Activated T-cell treated with anti-CD3 and anti-CD28 coated beads, Interleukin-2, amount 50 U/mL, for 72 hours (primary cell): Measurements from ENCODE around the gene ARPC4. TPM values are rescaled to one million over a fixed set of nuclear protein-coding genes. Genes with fewer than 3 reads are reported as not detected.

Experiments
- ATAC-seq, 2 donors: fragments of 150-1000 bp; cut with Tn5 transposase; replicated peaks in 1 of 2; 2 replicates each; pipeline ENCODE4 v1.10.0; 2021; ENCODE audit warnings: moderate library complexity in 2 of 2, mild to moderate bottlenecking in 1 of 2
- DNase-seq, 2 donors: peaks; one replicate each; pipeline ENCODE4 v3.0.0; 2021 to 2022; ENCODE audit warnings: mixed read lengths in 1 of 2
- H3K27ac Mint-ChIP-seq: one replicate; pipeline ENCODE4 v1.8.0; 2022; ENCODE audit warnings: mild to moderate bottlenecking, moderate library complexity, mixed read lengths
- H3K27me3 Mint-ChIP-seq: one replicate; pipeline ENCODE4 v1.8.0; 2022; ENCODE audit warnings: low read depth, mixed read lengths
- H3K36me3 Mint-ChIP-seq, 2 donors: one replicate each; pipeline ENCODE4 v1.8.0; 2022; ENCODE audit warnings: mixed read lengths in 2 of 2, mild to moderate bottlenecking in 1 of 2; ENCODE audit not compliant: insufficient read depth in 2 of 2
- H3K4me1 Mint-ChIP-seq: one replicate; pipeline ENCODE4 v1.8.0; 2022; ENCODE audit warnings: low read depth, mixed read lengths
- H3K4me3 Mint-ChIP-seq, 2 donors: one replicate each; pipeline ENCODE4 v1.8.0; 2022; ENCODE audit warnings: mild to moderate bottlenecking in 2 of 2, mixed read lengths in 2 of 2, moderate library complexity in 2 of 2
- H3K9me3 Mint-ChIP-seq, 2 donors: one replicate each; pipeline ENCODE4 v1.8.0; 2022; ENCODE audit warnings: mixed read lengths in 2 of 2
- total RNA-seq, 2 donors: library from RNA; stranded (reverse); gene quantifications; one replicate each; pipeline ENCODE4 v1.2.3, GENCODE V29; 2022

ARPC4 gene
- total RNA-seq, 2 donors from 2014 or later: 168 to 176 TPM

GRCh38 chr3:9820946-9821345 lies 28.1 kb downstream of the ARPC4 start:
- Mint-ChIP-seq H3K27me3 (no peaks in the 10 kb centered on the region), H3K4me3 (no peak overlapping the region), H3K4me1 (no peaks in the 10 kb centered on the region), H3K9me3 (no peaks in the 10 kb centered on the region), H3K27ac (no peak overlapping the region), H3K36me3 (peaks cover 2 to 4% of the 10 kb centered on the region in 2 donors)
- DNase-seq (no peak), ATAC-seq (peak in 1 of 2 donors; percentile 28)

DNA sequence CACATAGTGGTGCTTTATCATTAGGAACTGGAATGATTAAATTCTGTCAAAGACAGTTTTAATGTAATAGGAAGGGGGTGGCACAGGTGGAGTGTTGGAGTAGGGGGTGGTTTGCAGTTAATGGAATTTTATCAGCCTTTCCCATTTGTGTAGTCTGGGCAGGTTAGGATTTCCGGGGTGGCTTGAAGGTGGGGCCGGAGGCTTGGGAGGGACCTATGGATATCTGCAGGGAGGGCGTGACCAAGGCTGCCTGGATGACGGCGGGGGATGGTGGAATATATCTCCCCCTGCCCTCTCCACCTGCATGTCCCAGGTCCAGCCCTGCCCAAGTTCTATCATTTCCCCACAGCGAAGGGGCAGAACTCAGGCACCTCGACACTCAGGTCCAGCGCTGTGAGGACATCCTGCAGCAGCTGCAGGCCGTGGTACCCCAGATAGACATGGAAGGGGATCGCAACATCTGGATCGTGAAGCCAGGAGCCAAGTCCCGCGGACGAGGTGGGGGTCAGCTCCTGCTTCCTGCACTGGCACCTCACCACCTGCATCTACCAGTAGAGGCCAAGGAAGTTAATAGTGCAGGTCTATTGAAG lies 32.7 kb downstream of the ARPC4 start:
- no peaks in the 10 kb centered on the region for H3K27me3 Mint-ChIP-seq
- no peak overlapping the region for H3K4me3 Mint-ChIP-seq
- H3K4me1 Mint-ChIP-seq: no peaks in the 10 kb centered on the region
- H3K9me3 Mint-ChIP-seq: no peaks in the 10 kb centered on the region
- ATAC-seq (no peak), DNase-seq (no peak)
- no peak overlapping the region for H3K27ac Mint-ChIP-seq
- H3K36me3 Mint-ChIP-seq: peaks cover 2 to 11% of the 10 kb centered on the region in 2 donors

DNA sequence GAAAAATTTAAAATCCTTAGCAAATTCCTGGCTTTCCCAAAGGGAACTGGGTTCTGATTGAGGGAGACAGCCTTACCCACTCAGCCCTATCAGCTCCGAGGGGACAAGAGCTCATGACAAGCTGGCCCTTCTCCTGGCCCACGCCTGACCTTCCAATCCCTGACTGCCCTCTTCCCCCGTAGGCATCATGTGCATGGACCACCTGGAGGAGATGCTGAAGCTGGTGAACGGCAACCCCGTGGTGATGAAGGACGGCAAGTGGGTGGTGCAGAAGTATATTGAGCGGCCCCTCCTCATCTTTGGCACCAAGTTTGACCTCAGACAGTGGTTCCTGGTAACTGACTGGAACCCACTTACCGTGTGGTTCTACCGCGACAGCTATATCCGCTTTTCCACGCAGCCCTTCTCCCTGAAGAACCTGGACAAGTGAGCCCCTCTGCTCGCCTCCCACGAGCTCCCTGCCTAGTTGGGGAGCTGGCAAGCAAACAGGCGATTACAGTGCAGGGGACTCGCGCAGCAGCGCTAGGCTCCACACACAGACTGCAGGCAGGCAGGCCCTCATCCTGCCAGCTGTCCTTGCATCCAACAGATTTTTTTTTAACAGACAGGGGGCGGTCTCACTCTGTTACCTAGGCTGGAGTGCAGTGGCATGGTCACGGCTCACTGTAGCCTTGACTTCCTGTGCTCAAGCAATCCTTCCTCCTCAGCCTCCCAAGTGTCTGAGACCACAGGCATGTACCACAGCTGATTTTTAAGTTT lies 34.1 kb downstream of the ARPC4 start:
- Mint-ChIP-seq H3K27ac (no peak overlapping the region), H3K4me1 (peaks cover 6% of the 10 kb centered on the region), H3K4me3 (no peak overlapping the region), H3K36me3 (peaks cover 5 to 15% of the 10 kb centered on the region in 2 donors), H3K9me3 (no peaks in the 10 kb centered on the region), H3K27me3 (no peaks in the 10 kb centered on the region)
- ATAC-seq (peak; percentile 49 to 58), DNase-seq (peak in 1 of 2 donors; percentile 29)

- H3K4me1 Mint-ChIP-seq: peaks cover 6% of the 10 kb centered on the region
- H3K9me3 Mint-ChIP-seq: no peaks in the 10 kb centered on the region
- no peak overlapping the region for H3K4me3 Mint-ChIP-seq
- DNase-seq (no peak), ATAC-seq (no peak)
- no peak overlapping the region for H3K27ac Mint-ChIP-seq
- H3K36me3 Mint-ChIP-seq: peaks cover 7 to 15% of the 10 kb centered on the region in 2 donors
- H3K27me3 Mint-ChIP-seq: no peaks in the 10 kb centered on the region
These were observed 36.2 kb downstream of the ARPC4 start for GRCh38 chr3:9828801-9829755.

GRCh38 chr3:9831253-9831652 lies 38.4 kb downstream of the ARPC4 start:
- Mint-ChIP-seq H3K27me3 (no peaks in the 10 kb centered on the region), H3K9me3 (no peaks in the 10 kb centered on the region), H3K4me1 (peaks cover 6% of the 10 kb centered on the region), H3K27ac (no peak overlapping the region), H3K4me3 (no peak overlapping the region), H3K36me3 (peaks cover 11 to 16% of the 10 kb centered on the region in 2 donors)
- DNase-seq (no peak), ATAC-seq (no peak)

GRCh38 chr3:9833078-9833477 lies 40.2 kb downstream of the ARPC4 start:
- Mint-ChIP-seq H3K4me1 (peaks cover 6% of the 10 kb centered on the region), H3K27me3 (no peaks in the 10 kb centered on the region), H3K27ac (no peak overlapping the region), H3K4me3 (no peak overlapping the region), H3K36me3 (peaks cover 9 to 12% of the 10 kb centered on the region in 2 donors), H3K9me3 (no peaks in the 10 kb centered on the region)
- no peak for DNase-seq
- ATAC-seq: no peak

DNA sequence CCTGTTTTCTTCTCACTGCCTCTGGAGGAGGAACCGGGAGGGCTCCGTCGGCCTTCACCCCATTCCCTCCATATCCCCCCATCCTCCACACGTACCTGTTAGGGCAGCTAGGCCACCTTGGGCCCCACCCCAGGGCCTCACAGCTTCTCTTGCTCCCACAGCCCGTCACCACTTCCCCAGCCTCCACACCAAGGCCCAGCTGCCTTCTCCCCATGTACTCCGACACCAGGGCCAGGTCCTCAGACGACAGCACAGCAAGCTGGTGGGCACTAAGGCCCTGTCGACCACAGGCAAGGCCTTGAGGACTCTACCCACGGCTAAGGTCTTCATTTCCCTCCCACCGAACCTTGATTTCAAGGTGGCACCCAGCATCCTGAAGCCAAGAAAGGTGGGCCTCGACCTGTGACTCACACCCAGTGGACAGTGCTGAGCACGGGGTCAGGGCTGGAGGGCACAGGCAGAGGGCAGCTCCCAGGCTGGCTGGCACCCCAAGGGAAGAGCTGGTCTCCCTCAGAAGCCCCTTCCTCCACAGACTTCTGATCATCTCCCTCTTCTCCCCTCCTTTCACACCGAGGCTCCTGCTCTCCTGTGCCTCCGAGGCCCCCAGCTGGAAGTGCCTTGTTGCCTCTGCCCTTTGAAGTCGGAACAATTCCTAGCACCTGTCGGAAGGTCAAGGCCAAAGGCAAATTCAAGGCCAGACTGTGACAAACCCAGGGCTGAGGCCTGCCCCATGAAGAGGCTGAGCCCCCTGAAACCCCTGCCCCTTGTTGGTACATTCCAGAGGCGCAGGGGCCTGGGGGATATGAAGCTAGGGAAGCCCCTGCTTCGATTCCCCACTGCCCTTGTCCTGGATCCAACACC lies 41.9 kb downstream of the ARPC4 start:
- no peak for DNase-seq
- no peak overlapping the region for H3K4me3 Mint-ChIP-seq
- H3K4me1 Mint-ChIP-seq: peaks cover 6% of the 10 kb centered on the region
- no peaks in the 10 kb centered on the region for H3K27me3 Mint-ChIP-seq
- no peak for ATAC-seq
- no peak overlapping the region for H3K27ac Mint-ChIP-seq
- H3K36me3 Mint-ChIP-seq: peaks cover 9 to 14% of the 10 kb centered on the region in 2 donors
- H3K9me3 Mint-ChIP-seq: no peaks in the 10 kb centered on the region

DNA sequence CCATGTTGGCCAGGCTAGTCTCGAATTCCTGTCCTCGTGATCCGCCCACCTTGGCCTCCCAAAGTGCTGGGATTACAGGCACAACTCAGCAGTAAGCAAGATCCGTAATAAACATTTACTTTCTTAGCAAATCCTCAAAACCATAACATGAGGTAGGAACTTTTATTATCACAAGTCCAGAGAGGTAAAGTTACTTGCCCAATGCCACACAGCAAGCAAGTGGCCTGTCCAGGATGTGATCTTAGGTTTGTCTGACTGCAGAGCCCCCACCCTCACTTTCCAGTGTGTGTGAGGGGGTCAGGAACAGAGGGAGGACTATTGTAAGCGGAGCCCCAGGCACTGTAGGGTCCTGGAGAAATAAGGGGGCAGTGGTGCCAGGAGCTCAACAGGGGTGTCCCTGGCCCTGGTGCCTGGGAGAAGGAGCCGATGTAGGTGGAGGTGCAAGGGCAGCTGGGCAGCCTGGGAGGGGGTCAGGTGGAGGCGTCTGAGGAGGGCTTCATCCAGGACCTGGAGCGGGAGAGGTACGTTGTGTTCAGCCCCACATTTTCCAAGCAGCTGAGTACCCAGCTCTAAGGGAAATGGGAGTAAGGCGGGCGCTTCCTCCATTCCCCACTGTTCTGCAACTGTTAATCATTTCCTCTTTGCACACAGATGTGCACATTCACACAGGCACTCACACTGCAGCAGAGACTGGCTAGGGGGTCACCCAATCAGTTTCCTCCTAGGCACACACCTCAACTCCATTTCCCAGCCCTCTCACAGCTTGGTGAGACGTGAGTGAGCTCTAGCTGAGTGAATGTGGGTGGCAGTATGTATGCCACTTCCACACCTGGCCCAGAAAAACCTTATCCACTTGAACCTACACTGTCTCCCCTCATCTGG lies 45.1 kb downstream of the ARPC4 start:
- H3K36me3 Mint-ChIP-seq: peaks cover 4 to 21% of the 10 kb centered on the region in 2 donors
- no peak for ATAC-seq

GRCh38 chr3:9838856-9839255 lies 46.0 kb downstream of the ARPC4 start:
- Mint-ChIP-seq H3K27me3 (no peaks in the 10 kb centered on the region), H3K4me3 (no peak overlapping the region), H3K4me1 (peaks cover 23% of the 10 kb centered on the region), H3K9me3 (no peaks in the 10 kb centered on the region), H3K36me3 (peaks cover 4 to 21% of the 10 kb centered on the region in 2 donors), H3K27ac (no peak overlapping the region)
- no peak for ATAC-seq
- no peak for DNase-seq

More for the DNA sequence above, 45.1 kb downstream of the ARPC4 start:
- Mint-ChIP-seq H3K9me3 (no peaks in the 10 kb centered on the region), H3K4me1 (peaks cover 14% of the 10 kb centered on the region), H3K27ac (peak overlapping the region; percentile 29), H3K27me3 (no peaks in the 10 kb centered on the region), H3K4me3 (no peak overlapping the region)
- DNase-seq: no peak

GRCh38 chr3:9841015-9841414 lies 48.1 kb downstream of the ARPC4 start:
- peaks cover 0 to 21% of the 10 kb centered on the region in 2 donors for H3K36me3 Mint-ChIP-seq
- peaks cover 38% of the 10 kb centered on the region for H3K4me1 Mint-ChIP-seq
- H3K9me3 Mint-ChIP-seq: no peaks in the 10 kb centered on the region
- ATAC-seq: no peak
- H3K27me3 Mint-ChIP-seq: no peaks in the 10 kb centered on the region
- no peak overlapping the region for H3K27ac Mint-ChIP-seq
- no peak overlapping the region for H3K4me3 Mint-ChIP-seq
- DNase-seq: no peak

GRCh38 chr3:9843715-9844438 lies 51.0 kb downstream of the ARPC4 start, which contains the start of gene RPUSD3:
Gene RPUSD3 (minus strand): TSS chr3:9844008. CDS start chr3:9843990, 18 bp downstream.
- Mint-ChIP-seq H3K4me3 (peak within 1 kb of the TSS; percentile 100), H3K27ac (peak within 1 kb of the TSS; percentile 97), H3K4me1 (peaks cover 38% of the 10 kb centered on the region), H3K27me3 (no peaks in the 10 kb centered on the region), H3K9me3 (no peaks in the 10 kb centered on the region), H3K36me3 (peaks cover 0 to 17% of the 10 kb centered on the region in 2 donors)
- peak; percentile 99 for ATAC-seq
- DNase-seq: peak; percentile 97 to 98
